Mucosa of descending colon (tissue), 3 donors: ENCODE measurements around the gene SFMBT2. TPM values are rescaled to one million over a fixed set of nuclear protein-coding genes. Genes with fewer than 3 reads are reported as not detected.

ENCODE experiments used
- ATAC-seq: fragments of 200-7000 bp; cut with Tn5 transposase; one replicate; pipeline ENCODE4 v1.9.1; 2020; ENCODE audit warnings: mild to moderate bottlenecking, moderate library complexity
- DNase-seq, 3 donors: peaks; one replicate each; pipeline ENCODE4 v3.0.0-alpha.2; 2020
- H3K36me3 ChIP-seq: fragments of 200-600 bp; one replicate; pipeline ENCODE4 v1.8.0; 2021; ENCODE audit warnings: low read depth, mild to moderate bottlenecking
- H3K4me1 ChIP-seq: fragments of 200-600 bp; one replicate; pipeline ENCODE4 v1.8.0; 2021; ENCODE audit warnings: low read depth, mild to moderate bottlenecking
- H3K4me3 ChIP-seq: fragments of 200-600 bp; one replicate; pipeline ENCODE4 v1.8.0; 2021; ENCODE audit warnings: mild to moderate bottlenecking
- H3K9me3 ChIP-seq: fragments of 200-600 bp; one replicate; pipeline ENCODE4 v1.8.0; 2021; ENCODE audit warnings: mild to moderate bottlenecking
- intact Hi-C, 2 donors: fragments of 100-400 bp; cut with DNase I in 1 of 2; cut with micrococcal nuclease in 1 of 2; formaldehyde crosslinking; loops; one replicate each; pipeline versions ENCODE4 v1.11.0 to v1.11.1; 2022; cut with DNase I, micrococcal nuclease
- total RNA-seq, 3 donors: library from RNA; stranded (reverse); fragmentation: NEBNext Ultra II Directional in 2 of 3; extraction: Animal tissue kit (Norgen Biotek cat#: 25700) in 2 of 3; gene quantifications; one replicate each; pipeline versions ENCODE4 v1.2.1 to v1.2.4, GENCODE V29; 2021 to 2023
- TF ChIP-seq, protein P1 (sequence below): fragments of 200-600 bp; IDR thresholded peaks from one replicate; pipeline ENCODE4 v1.8.0; 2022; ENCODE audit warnings: antibody characterized with exemption, mild to moderate bottlenecking
- donor health status: DM: no; HTN: no; CAD: no; lungs with moderate emphysema.
- donor health status: DM: no; HTN: no; CAD: no.
- donor health status: DM: no; HTN: yes; CAD: no.

SFMBT2 gene
- total RNA-seq, 3 donors from 2014 or later: 3.9 to 8.8 (median 5.7) TPM

DNA sequence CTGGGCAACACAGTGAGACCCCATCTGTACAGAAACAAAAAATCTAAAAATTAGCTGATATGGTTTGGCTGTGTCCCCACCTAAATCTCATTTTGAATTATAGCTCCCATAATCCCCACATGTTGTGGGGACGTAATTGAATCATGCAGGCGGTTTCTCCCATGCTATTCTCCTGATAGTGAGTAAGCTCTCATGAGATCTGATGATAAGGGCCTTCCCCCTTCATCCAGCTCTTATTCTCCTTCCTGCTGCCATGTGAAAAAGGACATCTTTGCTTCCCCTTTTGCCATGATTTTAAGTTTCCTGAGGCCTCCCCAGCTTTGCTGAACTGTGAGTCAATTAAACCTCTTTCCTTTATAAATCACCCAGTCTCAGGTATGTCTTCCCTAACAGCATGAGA lies 136.5 kb downstream of the SFMBT2 start:
- Histone ChIP-seq H3K4me1 (no peaks in the 10 kb centered on the region), H3K36me3 (no peaks in the 10 kb centered on the region), H3K4me3 (no peak overlapping the region), H3K9me3 (no peaks in the 10 kb centered on the region)
- ATAC-seq: no peak
- intact Hi-C loops: no loop called here
- TF ChIP-seq, protein P1, sequence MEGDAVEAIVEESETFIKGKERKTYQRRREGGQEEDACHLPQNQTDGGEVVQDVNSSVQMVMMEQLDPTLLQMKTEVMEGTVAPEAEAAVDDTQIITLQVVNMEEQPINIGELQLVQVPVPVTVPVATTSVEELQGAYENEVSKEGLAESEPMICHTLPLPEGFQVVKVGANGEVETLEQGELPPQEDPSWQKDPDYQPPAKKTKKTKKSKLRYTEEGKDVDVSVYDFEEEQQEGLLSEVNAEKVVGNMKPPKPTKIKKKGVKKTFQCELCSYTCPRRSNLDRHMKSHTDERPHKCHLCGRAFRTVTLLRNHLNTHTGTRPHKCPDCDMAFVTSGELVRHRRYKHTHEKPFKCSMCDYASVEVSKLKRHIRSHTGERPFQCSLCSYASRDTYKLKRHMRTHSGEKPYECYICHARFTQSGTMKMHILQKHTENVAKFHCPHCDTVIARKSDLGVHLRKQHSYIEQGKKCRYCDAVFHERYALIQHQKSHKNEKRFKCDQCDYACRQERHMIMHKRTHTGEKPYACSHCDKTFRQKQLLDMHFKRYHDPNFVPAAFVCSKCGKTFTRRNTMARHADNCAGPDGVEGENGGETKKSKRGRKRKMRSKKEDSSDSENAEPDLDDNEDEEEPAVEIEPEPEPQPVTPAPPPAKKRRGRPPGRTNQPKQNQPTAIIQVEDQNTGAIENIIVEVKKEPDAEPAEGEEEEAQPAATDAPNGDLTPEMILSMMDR: no peak
- no peak for DNase-seq

- intact Hi-C loops: no loop called here
- Histone ChIP-seq H3K9me3 (no peaks in the 10 kb centered on the region), H3K4me1 (no peaks in the 10 kb centered on the region), H3K36me3 (no peaks in the 10 kb centered on the region), H3K4me3 (no peak overlapping the region)
- no peak for DNase-seq
- ATAC-seq: no peak
- TF ChIP-seq, protein P1: no peak
These were observed 138.8 kb downstream of the SFMBT2 start for GRCh38 chr10:7272008-7272407.

DNA sequence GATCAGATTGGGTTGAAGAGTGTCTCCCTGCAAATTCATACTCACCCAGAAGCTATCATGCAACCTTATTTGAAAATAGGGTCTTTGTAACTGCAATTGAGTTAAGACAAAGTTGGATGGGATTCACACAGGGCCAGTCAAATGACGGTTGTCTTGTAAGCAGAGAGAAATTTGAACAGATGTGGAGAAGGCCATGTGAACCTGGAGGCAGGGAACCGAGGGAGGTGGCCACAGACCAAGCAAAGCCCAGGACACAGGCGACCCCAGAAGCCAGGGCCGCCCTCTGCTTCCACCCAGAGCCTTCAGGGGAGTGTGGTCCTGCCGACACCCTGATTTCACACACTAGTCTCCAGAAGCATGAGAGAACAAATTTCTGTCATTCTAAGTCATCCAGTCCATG lies 140.8 kb downstream of the SFMBT2 start:
- Histone ChIP-seq H3K4me3 (no peak overlapping the region), H3K36me3 (no peaks in the 10 kb centered on the region), H3K4me1 (no peaks in the 10 kb centered on the region), H3K9me3 (no peaks in the 10 kb centered on the region)
- intact Hi-C loops: loop anchor here in 1 of 2 donors (10.0 kb wide), 1 partner anchor 145 kb away; the partner anchor contains the start of gene SFMBT2
- TF ChIP-seq, protein P1: no peak
- no peak for DNase-seq
- no peak for ATAC-seq

- TF ChIP-seq, protein P1: no peak
- Histone ChIP-seq H3K9me3 (no peaks in the 10 kb centered on the region), H3K4me1 (no peaks in the 10 kb centered on the region), H3K36me3 (no peaks in the 10 kb centered on the region), H3K4me3 (no peak overlapping the region)
- intact Hi-C loops: loop anchor here in 1 of 2 donors (10.0 kb wide), 1 partner anchor 148 kb away; the partner anchor contains the start of gene SFMBT2
- ATAC-seq (no peak), DNase-seq (no peak)
These were observed 143.7 kb downstream of the SFMBT2 start for GRCh38 chr10:7267142-7267541.

GRCh38 chr10:7265396-7266123 lies 145.3 kb downstream of the SFMBT2 start:
- ATAC-seq: no peak
- intact Hi-C loops: loop anchor here in 1 of 2 donors (10.0 kb wide), 1 partner anchor 149 kb away; the partner anchor contains the start of gene SFMBT2
- DNase-seq: no peak
- TF ChIP-seq, protein P1: no peak
- Histone ChIP-seq H3K4me3 (no peak overlapping the region), H3K9me3 (no peaks in the 10 kb centered on the region), H3K4me1 (no peaks in the 10 kb centered on the region), H3K36me3 (no peaks in the 10 kb centered on the region)
